HEK293 (cell line): ENCODE results near the gene TMEM14A.

ENCODE experiments used
- CTCF ChIA-PET: fragments of 350-600 bp; formaldehyde crosslinking; extraction: SDS; loops from one replicate; lab custom pipeline; 2021; ENCODE audit warnings: antibody characterized with exemption; lab: Yijun Ruan, JAX
- POLR2A ChIA-PET: fragments of 300-600 bp; formaldehyde crosslinking; extraction: SDS; loops from one replicate; lab custom pipeline; 2020; ENCODE audit warnings: antibody characterized with exemption, inconsistent platforms; lab: Yijun Ruan, JAX
- H3K27ac ChIP-seq: fragments of 200-500 bp; sonication (Bioruptor generic); 2 replicates; pipeline ENCODE4 v1.5.1; 2014; ENCODE audit warnings: low read depth, low read length, control low read depth, inconsistent platforms; ENCODE audit errors: extremely low read depth
- H3K36me3 ChIP-seq, 2 experiments: fragments of 200-500 bp in 1 of 2; sonication (Bioruptor generic) in 1 of 2; 1 replicate in 1 of 2; 2 replicates in 1 of 2; pipeline ENCODE4 v1.5.1; 2014 to 2017; ENCODE audit warnings: inconsistent platforms in 2 of 2, low read length in 2 of 2; ENCODE audit not compliant: control insufficient read depth in 2 of 2, insufficient read depth in 1 of 2
- H3K4me1 ChIP-seq: fragments of 200-500 bp; sonication (Bioruptor generic); 2 replicates; pipeline ENCODE4 v1.5.1; 2014; ENCODE audit warnings: mild to moderate bottlenecking, low read length, inconsistent platforms; ENCODE audit not compliant: control insufficient read depth, insufficient read depth
- H3K4me3 ChIP-seq: 2 replicates; pipeline ENCODE4 v1.5.1; 2011; ENCODE audit warnings: low read depth, mild to moderate bottlenecking, control low read depth, low read length, moderate library complexity
- H3K9me3 ChIP-seq: fragments of 200-500 bp; sonication (Bioruptor generic); 2 replicates; pipeline ENCODE4 v1.5.1; 2014; ENCODE audit warnings: low read depth, low read length, inconsistent platforms; ENCODE audit not compliant: control insufficient read depth, insufficient read depth
- AEBP2 ChIP-seq: fragments of 450-650 bp; formaldehyde crosslinking; IDR thresholded peaks from 2 replicates; pipeline ENCODE4 v1.5.1; 2016; ENCODE audit warnings: missing biosample characterization, missing genetic modification characterization, borderline replicate concordance
- EGR2 ChIP-seq: fragments of 450-650 bp; formaldehyde crosslinking; IDR thresholded peaks from 2 replicates; pipeline ENCODE4 v1.5.1; 2016; ENCODE audit warnings: low read depth, missing biosample characterization, missing genetic modification characterization
- GLI2 ChIP-seq: fragments of 450-650 bp; formaldehyde crosslinking; IDR thresholded peaks from 2 replicates; pipeline ENCODE4; 2017; ENCODE audit warnings: missing biosample characterization, missing genetic modification characterization, low read depth, borderline replicate concordance
- HOXD13 ChIP-seq: sonication (generic); formaldehyde crosslinking; IDR thresholded peaks from 2 replicates; pipeline ENCODE4 v1.8.0; 2022; ENCODE audit warnings: missing genetic modification reagents, borderline replicate concordance
- INSM2 ChIP-seq: fragments of 450-650 bp; formaldehyde crosslinking; IDR thresholded peaks from 2 replicates; pipeline ENCODE4 v1.5.1; 2016; ENCODE audit warnings: missing biosample characterization, missing genetic modification characterization
- MEIS1 ChIP-seq: sonication (generic); formaldehyde crosslinking; IDR thresholded peaks from 2 replicates; pipeline ENCODE4 v1.8.1; 2022; ENCODE audit warnings: missing genetic modification reagents, mild to moderate bottlenecking, borderline replicate concordance
- PRDM1 ChIP-seq: fragments of 450-650 bp; formaldehyde crosslinking; IDR thresholded peaks from 2 replicates; pipeline ENCODE4; 2016; ENCODE audit warnings: missing biosample characterization, missing genetic modification characterization
- YY2 ChIP-seq: fragments of 450-650 bp; formaldehyde crosslinking; IDR thresholded peaks from 2 replicates; pipeline ENCODE4 v1.5.1; 2016; ENCODE audit warnings: missing biosample characterization, missing genetic modification characterization
- ZFHX2 ChIP-seq: fragments of 450-650 bp; formaldehyde crosslinking; conservative IDR thresholded peaks from 2 replicates; pipeline ENCODE4 v1.5.1; 2016; ENCODE audit warnings: missing biosample characterization, missing genetic modification characterization
- ZFP37 ChIP-seq: fragments of 450-650 bp; formaldehyde crosslinking; IDR thresholded peaks from 2 replicates; pipeline ENCODE4 v1.5.1; 2016; ENCODE audit warnings: missing biosample characterization, missing genetic modification characterization
- ZFP69B ChIP-seq: fragments of 450-650 bp; formaldehyde crosslinking; IDR thresholded peaks from 2 replicates; pipeline ENCODE4 v1.5.1; 2016; ENCODE audit warnings: missing biosample characterization, missing genetic modification characterization
- ZNF138 ChIP-seq: fragments of 450-650 bp; formaldehyde crosslinking; IDR thresholded peaks from 2 replicates; pipeline ENCODE4 v1.5.1; 2016; ENCODE audit warnings: missing biosample characterization, missing genetic modification characterization, borderline replicate concordance
- ZNF148 ChIP-seq: fragments of 450-650 bp; formaldehyde crosslinking; IDR thresholded peaks from 2 replicates; pipeline ENCODE4 v1.5.0; 2017; ENCODE audit warnings: missing biosample characterization, missing genetic modification characterization, borderline replicate concordance
- ZNF354C ChIP-seq: fragments of 450-650 bp; formaldehyde crosslinking; IDR thresholded peaks from 2 replicates; pipeline ENCODE4 v1.5.1; 2016; ENCODE audit warnings: missing biosample characterization, missing genetic modification characterization, low read depth, borderline replicate concordance
- ZNF501 ChIP-seq: fragments of 450-650 bp; formaldehyde crosslinking; IDR thresholded peaks from 2 replicates; pipeline ENCODE4 v1.5.1; 2016; ENCODE audit warnings: missing biosample characterization, missing genetic modification characterization
- ZNF513 ChIP-seq: fragments of 450-650 bp; IDR thresholded peaks from 2 replicates; pipeline ENCODE4 v1.5.1; 2018; ENCODE audit warnings: missing biosample characterization, missing genetic modification characterization
- ZNF548 ChIP-seq: fragments of 450-650 bp; formaldehyde crosslinking; IDR thresholded peaks from 2 replicates; pipeline ENCODE4 v1.5.1; 2016; ENCODE audit warnings: missing biosample characterization, missing genetic modification characterization
- ZNF571 ChIP-seq: fragments of 450-650 bp; formaldehyde crosslinking; IDR thresholded peaks from 2 replicates; pipeline ENCODE4 v1.5.0; 2017; ENCODE audit warnings: missing biosample characterization, missing genetic modification characterization
- ZNF654 ChIP-seq: fragments of 450-650 bp; formaldehyde crosslinking; IDR thresholded peaks from 2 replicates; pipeline ENCODE4 v1.5.1; 2016; ENCODE audit warnings: low read depth, missing biosample characterization, missing genetic modification characterization
- ZNF677 ChIP-seq: fragments of 450-650 bp; IDR thresholded peaks from 2 replicates; pipeline ENCODE4 v1.5.0; 2018; ENCODE audit warnings: missing biosample characterization, mild to moderate bottlenecking, missing genetic modification characterization, moderate library complexity
- ZNF701 ChIP-seq: fragments of 450-650 bp; formaldehyde crosslinking; IDR thresholded peaks from 2 replicates; pipeline ENCODE4 v1.5.1; 2016; ENCODE audit warnings: missing biosample characterization, missing genetic modification characterization
- ZNF768 ChIP-seq: fragments of 450-650 bp; formaldehyde crosslinking; IDR thresholded peaks from 2 replicates; pipeline ENCODE4 v1.5.1; 2018; ENCODE audit warnings: missing biosample characterization, mild to moderate bottlenecking, missing genetic modification characterization

TMEM14A gene

GRCh38 chr6:52635049-52635577 lies 35.8 kb upstream of the TMEM14A start (continued):
- TF ChIP-seq ZFP37 (tag by site-specific recombination), result no peak
- TF ChIP-seq AEBP2 (tag by site-specific recombination), result no peak
- TF ChIP-seq ZNF501 (tag by site-specific recombination), result no peak
- TF ChIP-seq PRDM1 (tag by site-specific recombination), result no peak
- no peak for TF ChIP-seq GLI2 (tag by site-specific recombination)

GRCh38 chr6:52636830-52637229 lies 34.1 kb upstream of the TMEM14A start:
- TF ChIP-seq ZNF148 (tag by site-specific recombination) (no peak), ZNF677 (tag by site-specific recombination) (0 out of 2 replicates have a peak, but pooled peaks have one; percentile 8)
- peaks cover 2% of the 10 kb centered on the region; the same call in 1 of the 2 replicates for H3K4me1 ChIP-seq
- CTCF ChIA-PET, result interaction anchor here (0.6 to 11.6 kb wide), 2 partner anchors 14 to 61 kb away, joined by 3 to 125 read pairs; no protein-coding TSS in a partner anchor

GRCh38 chr6:52639493-52639892 lies 31.4 kb upstream of the TMEM14A start:
- Histone ChIP-seq H3K27ac (no peak overlapping the region), H3K4me1 (peaks cover 3% of the 10 kb centered on the region), H3K4me3 (no peak overlapping the region), H3K36me3 (no peaks in the 10 kb centered on the region), H3K9me3 (no peaks in the 10 kb centered on the region)
- ChIA-PET CTCF (interaction anchor here (0.6 to 11.6 kb wide), 5 partner anchors 11 to 724 kb away, joined by 3 to 125 read pairs (median 4); no protein-coding TSS in a partner anchor), POLR2A (no interaction called here)
- TF ChIP-seq ZNF138 (tag by site-specific recombination) (no peak), ZFHX2 (tag by site-specific recombination) (peak; percentile 53), EGR2 (tag by site-specific recombination) (peak; percentile 47; the same call in 1 of the 2 replicates)

More at GRCh38 chr6:52636830-52637229, 34.1 kb upstream of the TMEM14A start:
- no peaks in the 10 kb centered on the region for H3K36me3 ChIP-seq
- no peaks in the 10 kb centered on the region for H3K9me3 ChIP-seq
- POLR2A ChIA-PET, result no interaction called here
- no peak overlapping the region for H3K4me3 ChIP-seq
- H3K27ac ChIP-seq, result no peak overlapping the region

GRCh38 chr6:52640170-52640569 lies 30.7 kb upstream of the TMEM14A start:
- ChIA-PET CTCF (interaction anchor here (0.6 to 11.6 kb wide), 6 partner anchors 11 to 723 kb away, joined by 3 to 125 read pairs (median 4); no protein-coding TSS in a partner anchor), POLR2A (interaction anchor here (0.6 kb wide), 1 partner anchor 25 kb away, joined by 4 read pairs; no protein-coding TSS in a partner anchor)
- H3K4me1 ChIP-seq, result peaks cover 3% of the 10 kb centered on the region
- no peaks in the 10 kb centered on the region for H3K9me3 ChIP-seq
- no peaks in the 10 kb centered on the region for H3K36me3 ChIP-seq
- H3K27ac ChIP-seq, result no peak overlapping the region
- no peak overlapping the region for H3K4me3 ChIP-seq
- no peak for TF ChIP-seq ZNF513 (tag by site-specific recombination)
- no peak for TF ChIP-seq HOXD13 (CRISPR knock-in tag)
- no peak for TF ChIP-seq ZNF768
- no peak for TF ChIP-seq ZNF654 (tag by site-specific recombination)
- TF ChIP-seq YY2 (tag by site-specific recombination), result no peak
- TF ChIP-seq ZNF571 (tag by site-specific recombination), result no peak
- no peak for TF ChIP-seq MEIS1 (CRISPR knock-in tag)
- TF ChIP-seq ZNF354C (tag by site-specific recombination), result no peak
- no peak for TF ChIP-seq ZNF701
- no peak for TF ChIP-seq ZNF548 (tag by site-specific recombination)
- no peak for TF ChIP-seq ZFP69B (tag by site-specific recombination)
- TF ChIP-seq INSM2, result no peak
